HepG2 (cell line): ENCODE results near the gene TRPM1.

Source experiments
- BRF2 ChIP-seq: sonication (generic); formaldehyde crosslinking; IDR thresholded peaks from 2 replicates; pipeline ENCODE4 v1.8.1; 2022; ENCODE audit warnings: mild to moderate bottlenecking, missing genetic modification reagents
- NFIC ChIP-seq: IDR thresholded peaks from 2 replicates; pipeline ENCODE4 v1.6.1; 2012; ENCODE audit warnings: mild to moderate bottlenecking, low read length, inconsistent platforms
- POLR2AphosphoS5 ChIP-seq: IDR thresholded peaks from 2 replicates; pipeline ENCODE4 v1.6.1; 2012; ENCODE audit warnings: low read depth, low read length
- TF ChIP-seq, protein P1 (sequence below): sonication (generic); formaldehyde crosslinking; IDR thresholded peaks from 2 replicates; pipeline ENCODE4 v1.5.0; 2020; ENCODE audit warnings: mild to moderate bottlenecking, missing genetic modification reagents, moderate library complexity

- TF ChIP-seq NFIC (no peak), BRF2 (no peak), POLR2AphosphoS5 (no peak)
- TF ChIP-seq, protein P1, sequence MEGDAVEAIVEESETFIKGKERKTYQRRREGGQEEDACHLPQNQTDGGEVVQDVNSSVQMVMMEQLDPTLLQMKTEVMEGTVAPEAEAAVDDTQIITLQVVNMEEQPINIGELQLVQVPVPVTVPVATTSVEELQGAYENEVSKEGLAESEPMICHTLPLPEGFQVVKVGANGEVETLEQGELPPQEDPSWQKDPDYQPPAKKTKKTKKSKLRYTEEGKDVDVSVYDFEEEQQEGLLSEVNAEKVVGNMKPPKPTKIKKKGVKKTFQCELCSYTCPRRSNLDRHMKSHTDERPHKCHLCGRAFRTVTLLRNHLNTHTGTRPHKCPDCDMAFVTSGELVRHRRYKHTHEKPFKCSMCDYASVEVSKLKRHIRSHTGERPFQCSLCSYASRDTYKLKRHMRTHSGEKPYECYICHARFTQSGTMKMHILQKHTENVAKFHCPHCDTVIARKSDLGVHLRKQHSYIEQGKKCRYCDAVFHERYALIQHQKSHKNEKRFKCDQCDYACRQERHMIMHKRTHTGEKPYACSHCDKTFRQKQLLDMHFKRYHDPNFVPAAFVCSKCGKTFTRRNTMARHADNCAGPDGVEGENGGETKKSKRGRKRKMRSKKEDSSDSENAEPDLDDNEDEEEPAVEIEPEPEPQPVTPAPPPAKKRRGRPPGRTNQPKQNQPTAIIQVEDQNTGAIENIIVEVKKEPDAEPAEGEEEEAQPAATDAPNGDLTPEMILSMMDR (CRISPR knock-in tag) = no peak
These were observed 1.1 kb upstream of the TRPM1 start for GRCh38 chr15:31102374-31103342.
